ENCODE results near the gene RAB7A.

The RAB7A gene

GRCh38 chr3:128800241-128801187, 74.5 kb downstream of the RAB7A start:
- no peaks in the 10 kb centered on the region for H3K27me3 ChIP-seq (replicated peaks; ENCODE audit: control insufficient read depth, insufficient read depth, low read length, poor library complexity, severe bottlenecking)
- peak overlapping the region; percentile 58 for H3K27ac ChIP-seq (ENCODE audit: insufficient read depth, low read length, poor library complexity, severe bottlenecking)
- no peak for DNase-seq
- H3K4me3 ChIP-seq (ENCODE audit: insufficient read depth, low read depth, low read length, poor library complexity, severe bottlenecking) = no peak overlapping the region
- H3K4me1 ChIP-seq (ENCODE audit: control insufficient read depth, insufficient read depth, low read length, poor library complexity, severe bottlenecking) = peaks cover 16% of the 10 kb centered on the region
- H3K9me3 ChIP-seq (ENCODE audit: control insufficient read depth, low read length) = no peaks in the 10 kb centered on the region
- H3K36me3 ChIP-seq (ENCODE audit: control insufficient read depth, insufficient read depth, low read length) = peaks cover 31% of the 10 kb centered on the region

DNA sequence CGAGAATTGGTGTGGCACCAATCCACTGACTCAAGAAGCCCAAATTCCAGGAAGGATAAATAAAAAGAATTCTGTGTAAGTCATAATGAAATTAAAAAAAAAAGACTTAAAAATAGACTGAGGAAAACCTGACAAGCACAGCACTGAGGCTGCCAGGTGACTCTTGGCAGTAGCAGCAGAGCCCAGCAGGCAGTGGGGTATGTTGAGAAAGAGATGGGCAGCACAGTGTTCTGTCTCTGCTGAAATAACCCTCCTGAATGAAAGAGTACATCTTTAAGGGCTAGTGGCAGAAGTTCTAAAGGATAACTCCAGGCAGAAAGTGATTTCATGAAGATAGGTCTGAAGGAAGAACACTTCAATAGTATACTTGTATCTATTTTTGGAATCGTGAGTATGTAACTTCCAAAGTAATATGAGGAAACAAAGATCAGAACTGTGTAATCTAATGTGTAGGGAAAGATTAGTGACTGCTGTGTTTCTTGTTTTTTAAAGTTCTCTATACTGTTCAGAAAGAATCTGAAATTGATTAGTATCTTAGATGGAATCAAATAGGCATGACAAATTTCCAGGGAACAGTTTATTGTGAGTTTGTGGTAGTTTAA, 75.9 kb downstream of the RAB7A start:
- peaks cover 31% of the 10 kb centered on the region for H3K36me3 ChIP-seq (ENCODE audit: control insufficient read depth, insufficient read depth, low read length)
- H3K4me1 ChIP-seq (ENCODE audit: control insufficient read depth, insufficient read depth, low read length, poor library complexity, severe bottlenecking) = peaks cover 16% of the 10 kb centered on the region
- H3K27ac ChIP-seq (ENCODE audit: insufficient read depth, low read length, poor library complexity, severe bottlenecking) = no peak overlapping the region
- DNase-seq = no peak
- no peak overlapping the region for H3K4me3 ChIP-seq (ENCODE audit: insufficient read depth, low read depth, low read length, poor library complexity, severe bottlenecking)
- H3K27me3 ChIP-seq (replicated peaks; ENCODE audit: control insufficient read depth, insufficient read depth, low read length, poor library complexity, severe bottlenecking) = no peaks in the 10 kb centered on the region
- H3K9me3 ChIP-seq (ENCODE audit: control insufficient read depth, low read length) = no peaks in the 10 kb centered on the region

DNA sequence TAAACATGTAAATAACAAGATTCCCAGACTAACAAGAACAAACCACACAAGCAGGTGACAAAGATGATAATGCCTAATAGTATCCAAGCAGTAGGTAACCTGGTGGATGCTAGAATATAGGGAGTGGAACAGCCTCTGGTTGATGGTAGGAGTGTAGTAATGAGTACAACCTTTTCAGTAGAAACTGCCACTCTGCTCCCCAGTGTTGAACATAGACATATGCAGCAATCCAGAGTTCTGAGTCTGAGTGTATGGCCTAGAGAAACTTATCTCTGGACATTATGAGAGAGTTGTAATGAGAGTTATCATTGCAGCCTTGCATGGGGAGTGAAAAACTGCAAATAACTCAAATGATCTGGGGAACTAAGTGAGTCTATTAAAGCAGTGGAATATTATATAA, 77.3 kb downstream of the RAB7A start:
- H3K4me1 ChIP-seq (ENCODE audit: control insufficient read depth, insufficient read depth, low read length, poor library complexity, severe bottlenecking) = peaks cover 16% of the 10 kb centered on the region
- peaks cover 32% of the 10 kb centered on the region for H3K36me3 ChIP-seq (ENCODE audit: control insufficient read depth, insufficient read depth, low read length)
- no peaks in the 10 kb centered on the region for H3K27me3 ChIP-seq (replicated peaks; ENCODE audit: control insufficient read depth, insufficient read depth, low read length, poor library complexity, severe bottlenecking)
- DNase-seq = no peak
- peak overlapping the region; percentile 16 for H3K4me3 ChIP-seq (ENCODE audit: insufficient read depth, low read depth, low read length, poor library complexity, severe bottlenecking)
- no peaks in the 10 kb centered on the region for H3K9me3 ChIP-seq (ENCODE audit: control insufficient read depth, low read length)
- peak overlapping the region; percentile 82 for H3K27ac ChIP-seq (ENCODE audit: insufficient read depth, low read length, poor library complexity, severe bottlenecking)

DNA sequence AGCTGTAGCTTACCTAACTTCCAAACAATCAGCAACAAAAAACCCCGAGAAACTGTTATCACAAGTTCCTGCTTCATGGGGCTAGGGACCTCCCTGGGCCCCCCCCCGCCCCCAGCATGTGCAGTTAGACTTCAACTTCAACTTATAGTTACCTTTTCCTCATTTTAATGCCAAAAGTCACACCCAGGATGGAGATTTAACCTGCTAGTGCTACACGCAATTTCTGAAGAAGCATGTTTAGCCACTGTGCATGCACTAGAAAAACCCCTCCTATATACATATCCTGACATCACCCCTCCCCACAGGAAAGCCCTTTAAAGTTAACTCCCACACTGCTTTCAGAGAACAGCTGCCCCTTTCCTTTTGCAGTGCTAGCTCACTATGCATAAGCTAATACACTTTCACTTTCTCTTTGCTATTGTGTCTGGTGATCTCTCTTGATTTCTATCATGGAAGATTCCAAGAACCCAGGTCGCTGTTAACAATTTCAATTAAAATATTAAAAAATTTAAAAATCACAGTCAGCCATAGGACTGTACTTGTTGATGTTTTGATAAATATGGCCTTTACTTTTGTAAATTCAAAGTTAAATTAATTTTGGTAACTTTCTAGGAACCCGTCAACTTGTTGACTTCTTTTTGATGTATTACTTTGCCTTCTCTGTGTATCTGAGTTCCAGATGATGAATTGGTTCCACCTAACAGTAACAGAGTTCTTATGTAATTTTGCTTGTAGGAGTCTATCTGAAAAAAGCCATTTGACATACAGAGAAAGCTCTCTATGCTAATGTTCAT, 78.2 kb downstream of the RAB7A start:
- peak overlapping the region; percentile 42 for H3K4me3 ChIP-seq (ENCODE audit: insufficient read depth, low read depth, low read length, poor library complexity, severe bottlenecking)

DNA sequence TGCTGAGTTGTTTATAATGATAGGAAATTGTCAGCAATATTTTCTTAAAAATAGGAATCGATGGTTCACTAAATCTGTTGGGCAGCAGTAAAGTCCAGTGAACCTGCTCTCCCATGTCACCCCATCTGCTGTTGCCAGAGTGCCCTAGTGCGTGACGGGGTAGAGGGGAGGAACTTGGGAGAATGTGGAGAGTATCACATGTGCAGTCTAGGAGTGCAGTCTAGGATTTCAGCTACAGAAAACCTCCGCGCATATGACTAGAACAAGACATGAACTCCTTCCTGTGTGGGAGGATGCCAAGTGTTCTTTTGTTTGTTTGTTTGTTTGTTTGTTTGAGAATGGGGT, 78.8 kb downstream of the RAB7A start:
- DNase-seq = no peak
- H3K27me3 ChIP-seq (replicated peaks; ENCODE audit: control insufficient read depth, insufficient read depth, low read length, poor library complexity, severe bottlenecking) = no peaks in the 10 kb centered on the region
- peak overlapping the region; percentile 82 for H3K27ac ChIP-seq (ENCODE audit: insufficient read depth, low read length, poor library complexity, severe bottlenecking)
- peak overlapping the region; percentile 42 for H3K4me3 ChIP-seq (ENCODE audit: insufficient read depth, low read depth, low read length, poor library complexity, severe bottlenecking)
- H3K4me1 ChIP-seq (ENCODE audit: control insufficient read depth, insufficient read depth, low read length, poor library complexity, severe bottlenecking) = peaks cover 16% of the 10 kb centered on the region
- no peaks in the 10 kb centered on the region for H3K9me3 ChIP-seq (ENCODE audit: control insufficient read depth, low read length)
- peaks cover 30% of the 10 kb centered on the region for H3K36me3 ChIP-seq (ENCODE audit: control insufficient read depth, insufficient read depth, low read length)

More for the DNA sequence above, 78.2 kb downstream of the RAB7A start:
- peaks cover 32% of the 10 kb centered on the region for H3K36me3 ChIP-seq (ENCODE audit: control insufficient read depth, insufficient read depth, low read length)
- H3K27ac ChIP-seq (ENCODE audit: insufficient read depth, low read length, poor library complexity, severe bottlenecking) = peak overlapping the region; percentile 82
- peaks cover 16% of the 10 kb centered on the region for H3K4me1 ChIP-seq (ENCODE audit: control insufficient read depth, insufficient read depth, low read length, poor library complexity, severe bottlenecking)
- no peaks in the 10 kb centered on the region for H3K9me3 ChIP-seq (ENCODE audit: control insufficient read depth, low read length)
- DNase-seq = peak; percentile 16 to 46 (median 21)
- no peaks in the 10 kb centered on the region for H3K27me3 ChIP-seq (replicated peaks; ENCODE audit: control insufficient read depth, insufficient read depth, low read length, poor library complexity, severe bottlenecking)

- no peak for DNase-seq
Observed at GRCh38 chr3:128805772-128806171, 79.8 kb downstream of the RAB7A start.

DNA sequence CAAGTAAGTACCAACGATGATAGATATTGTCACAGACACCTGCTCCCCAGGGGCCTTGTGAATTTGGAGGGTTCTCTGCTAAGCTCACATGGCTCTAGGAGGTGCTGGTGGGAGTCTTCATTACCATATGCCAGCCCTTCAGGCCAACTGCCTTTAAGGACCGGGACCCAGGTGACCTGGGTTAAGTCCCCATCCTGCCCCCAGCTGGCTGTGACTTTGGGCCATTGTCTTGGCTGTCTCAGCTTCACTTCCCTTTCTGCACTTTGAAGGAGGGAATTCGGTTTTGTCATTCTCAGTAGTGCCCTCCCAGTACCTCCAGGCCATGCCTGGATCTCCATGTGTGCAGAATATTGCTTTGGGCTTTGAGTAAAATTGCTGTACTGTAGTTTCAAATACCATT, 80.6 kb downstream of the RAB7A start:
- no peak for DNase-seq
- Histone ChIP-seq H3K4me1 (ENCODE audit: control insufficient read depth, insufficient read depth, low read length, poor library complexity, severe bottlenecking) (peaks cover 16% of the 10 kb centered on the region), H3K9me3 (ENCODE audit: control insufficient read depth, low read length) (no peaks in the 10 kb centered on the region), H3K27ac (ENCODE audit: insufficient read depth, low read length, poor library complexity, severe bottlenecking) (peak overlapping the region; percentile 82), H3K27me3 (replicated peaks; ENCODE audit: control insufficient read depth, insufficient read depth, low read length, poor library complexity, severe bottlenecking) (no peaks in the 10 kb centered on the region), H3K4me3 (ENCODE audit: insufficient read depth, low read depth, low read length, poor library complexity, severe bottlenecking) (no peak overlapping the region), H3K36me3 (ENCODE audit: control insufficient read depth, insufficient read depth, low read length) (peaks cover 41% of the 10 kb centered on the region)

More at GRCh38 chr3:128805772-128806171, 79.8 kb downstream of the RAB7A start:
- Histone ChIP-seq H3K36me3 (ENCODE audit: control insufficient read depth, insufficient read depth, low read length) (peaks cover 34% of the 10 kb centered on the region), H3K27me3 (replicated peaks; ENCODE audit: control insufficient read depth, insufficient read depth, low read length, poor library complexity, severe bottlenecking) (no peaks in the 10 kb centered on the region), H3K4me3 (ENCODE audit: insufficient read depth, low read depth, low read length, poor library complexity, severe bottlenecking) (no peak overlapping the region), H3K27ac (ENCODE audit: insufficient read depth, low read length, poor library complexity, severe bottlenecking) (peak overlapping the region; percentile 82), H3K9me3 (ENCODE audit: control insufficient read depth, low read length) (no peaks in the 10 kb centered on the region), H3K4me1 (ENCODE audit: control insufficient read depth, insufficient read depth, low read length, poor library complexity, severe bottlenecking) (peaks cover 16% of the 10 kb centered on the region)

DNA sequence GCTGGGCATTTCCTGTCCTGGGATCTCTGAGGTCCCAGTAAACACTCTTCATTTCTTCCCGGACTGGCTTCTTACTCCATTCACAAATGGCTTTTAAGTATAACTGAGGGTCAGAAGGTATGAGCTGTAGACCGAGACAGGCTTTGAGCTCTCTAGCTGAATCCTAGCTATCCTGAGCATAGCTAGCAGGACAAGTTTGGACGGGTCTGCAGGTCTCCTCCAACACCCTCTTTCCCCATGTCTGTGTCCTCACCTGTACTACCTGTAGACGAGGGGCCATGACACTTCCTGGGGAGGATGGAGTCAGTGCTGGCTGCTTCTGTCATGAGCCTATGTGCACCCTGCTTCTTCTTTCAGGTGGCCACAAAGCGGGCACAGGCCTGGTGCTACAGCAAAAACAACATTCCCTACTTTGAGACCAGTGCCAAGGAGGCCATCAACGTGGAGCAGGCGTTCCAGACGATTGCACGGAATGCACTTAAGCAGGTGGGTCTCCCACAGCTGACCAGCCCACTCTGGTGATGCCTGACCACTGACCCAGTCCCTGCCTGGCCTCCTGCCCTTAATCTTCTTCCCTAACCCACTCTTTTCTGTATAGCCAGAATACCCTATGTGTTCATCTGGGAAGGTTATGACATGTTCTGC, 81.3 kb downstream of the RAB7A start:
- H3K4me1 ChIP-seq (ENCODE audit: control insufficient read depth, insufficient read depth, low read length, poor library complexity, severe bottlenecking) = peaks cover 16% of the 10 kb centered on the region
- H3K27me3 ChIP-seq (replicated peaks; ENCODE audit: control insufficient read depth, insufficient read depth, low read length, poor library complexity, severe bottlenecking) = no peaks in the 10 kb centered on the region
- H3K36me3 ChIP-seq (ENCODE audit: control insufficient read depth, insufficient read depth, low read length) = peaks cover 45% of the 10 kb centered on the region
- peak overlapping the region; percentile 47 for H3K27ac ChIP-seq (ENCODE audit: insufficient read depth, low read length, poor library complexity, severe bottlenecking)
- no peak overlapping the region for H3K4me3 ChIP-seq (ENCODE audit: insufficient read depth, low read depth, low read length, poor library complexity, severe bottlenecking)
- no peaks in the 10 kb centered on the region for H3K9me3 ChIP-seq (ENCODE audit: control insufficient read depth, low read length)
- no peak for DNase-seq

GRCh38 chr3:128808672-128809071, 82.7 kb downstream of the RAB7A start:
- H3K9me3 ChIP-seq (ENCODE audit: control insufficient read depth, low read length) = no peaks in the 10 kb centered on the region
- H3K36me3 ChIP-seq (ENCODE audit: control insufficient read depth, insufficient read depth, low read length) = peaks cover 58% of the 10 kb centered on the region
- H3K27ac ChIP-seq (ENCODE audit: insufficient read depth, low read length, poor library complexity, severe bottlenecking) = no peak overlapping the region
- DNase-seq = no peak
- no peaks in the 10 kb centered on the region for H3K27me3 ChIP-seq (replicated peaks; ENCODE audit: control insufficient read depth, insufficient read depth, low read length, poor library complexity, severe bottlenecking)
- H3K4me3 ChIP-seq (ENCODE audit: insufficient read depth, low read depth, low read length, poor library complexity, severe bottlenecking) = no peak overlapping the region
- peaks cover 7% of the 10 kb centered on the region for H3K4me1 ChIP-seq (ENCODE audit: control insufficient read depth, insufficient read depth, low read length, poor library complexity, severe bottlenecking)

Data from effector memory CD4-positive, alpha-beta T cell (primary cell).